ENCODE results near the gene MTUS2.

The MTUS2 gene

DNA sequence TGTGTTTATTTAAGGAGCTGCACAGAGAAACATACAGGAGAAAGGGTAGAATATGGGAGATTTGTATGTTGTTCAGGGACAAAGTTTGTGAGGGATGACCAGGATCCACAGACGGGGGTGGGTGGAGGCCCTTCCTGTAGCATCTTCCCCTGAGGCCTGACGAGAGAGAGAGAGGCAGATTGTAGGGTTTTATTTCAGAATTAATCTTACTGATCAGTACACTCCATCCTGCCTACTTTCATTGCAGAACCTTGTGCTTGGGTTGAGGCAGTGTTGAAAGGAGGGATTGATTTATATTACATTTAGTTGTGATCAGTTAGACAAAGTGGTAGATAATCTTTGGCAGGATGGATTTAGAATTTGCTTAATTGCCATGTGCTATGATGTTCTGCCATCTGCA is 39.6 kb downstream of the MTUS2 start:
- no peak for DNase-seq

DNA sequence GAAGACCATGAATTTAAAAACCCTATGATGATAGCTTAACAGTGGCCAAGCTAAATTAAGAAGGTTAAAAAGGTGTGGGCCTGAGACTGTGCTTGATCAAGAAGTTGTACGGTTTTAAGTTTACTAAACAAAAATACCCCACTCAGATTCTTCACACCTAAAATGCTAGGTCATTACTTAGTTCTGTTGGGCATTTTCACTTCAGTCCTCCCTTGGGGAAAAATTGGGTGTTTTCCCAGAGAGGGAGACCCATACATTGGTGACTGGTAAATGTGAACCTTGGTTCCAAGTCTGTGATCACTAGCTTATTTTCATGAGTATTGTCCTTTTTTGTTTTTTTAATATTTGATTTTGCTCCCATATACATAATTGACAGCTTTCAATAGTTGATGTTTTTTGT is 44.4 kb downstream of the MTUS2 start:
- DNase-seq = no peak

DNA sequence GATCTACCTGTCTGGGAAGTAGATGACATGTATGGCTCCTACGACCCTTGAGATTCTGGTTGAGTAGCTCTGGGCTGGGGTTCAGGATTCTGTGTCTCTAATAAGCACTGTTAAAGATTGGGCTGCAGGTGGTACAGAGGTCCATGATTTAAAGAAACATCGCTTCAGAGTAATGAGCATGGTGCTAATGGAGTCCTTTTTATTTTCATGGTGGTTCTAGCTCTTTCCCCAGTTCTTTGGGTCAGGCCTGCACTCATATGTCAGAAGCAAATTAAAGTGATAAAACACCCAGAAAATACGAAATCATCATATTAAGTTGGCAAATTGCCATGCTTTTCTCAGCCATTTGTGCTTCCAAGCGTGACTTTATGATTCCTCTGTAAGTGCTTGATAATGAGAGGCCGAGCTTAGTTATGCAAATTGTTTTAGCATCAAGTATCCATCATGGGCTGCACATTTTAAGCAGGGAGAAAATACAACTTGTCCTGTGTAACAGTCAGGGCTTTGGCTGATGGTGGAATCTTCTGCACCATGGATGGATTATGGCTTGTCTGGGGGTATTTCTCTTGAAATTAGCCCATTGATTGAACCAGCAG is 45.1 kb downstream of the MTUS2 start:
- DNase-seq = no peak

DNA sequence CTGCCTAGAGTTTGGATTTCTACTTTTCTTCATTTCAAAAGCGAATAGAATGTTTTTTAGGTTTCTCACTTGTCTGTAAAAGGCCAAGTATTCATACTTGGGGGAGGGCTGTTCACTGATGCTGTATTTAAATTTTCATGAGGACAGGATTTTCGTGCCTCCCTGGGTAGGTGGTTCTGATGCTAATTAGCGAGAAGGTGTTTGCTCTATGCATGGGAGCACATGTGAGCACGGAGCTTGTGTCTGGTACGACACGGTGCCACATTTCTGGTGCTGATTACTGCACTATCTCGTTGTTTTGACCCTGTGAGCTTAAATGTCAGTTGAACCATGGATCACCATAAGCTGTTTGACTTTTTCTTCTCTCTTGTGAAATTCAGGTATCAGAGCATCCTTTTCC is 45.8 kb downstream of the MTUS2 start:
- DNase-seq = no peak

DNA sequence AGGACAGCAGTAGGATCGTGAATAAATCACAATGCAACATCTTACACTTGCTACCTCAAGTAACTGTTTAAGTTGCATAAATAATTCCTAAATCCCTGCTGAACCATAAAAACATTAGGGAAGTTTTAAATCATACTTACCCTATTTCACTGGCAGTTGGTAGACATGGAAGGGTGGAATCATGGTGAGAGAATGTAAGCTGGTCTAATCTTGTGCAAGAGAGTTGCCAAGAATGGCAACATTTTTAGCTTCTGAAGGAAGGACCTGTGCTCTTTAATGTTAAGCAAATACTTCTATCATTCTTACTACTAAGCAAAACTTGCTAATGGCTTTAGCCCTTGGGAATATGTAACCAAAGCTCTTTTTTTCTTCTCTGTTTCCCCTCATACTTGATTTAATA is 46.8 kb downstream of the MTUS2 start:
- DNase-seq = no peak

DNA sequence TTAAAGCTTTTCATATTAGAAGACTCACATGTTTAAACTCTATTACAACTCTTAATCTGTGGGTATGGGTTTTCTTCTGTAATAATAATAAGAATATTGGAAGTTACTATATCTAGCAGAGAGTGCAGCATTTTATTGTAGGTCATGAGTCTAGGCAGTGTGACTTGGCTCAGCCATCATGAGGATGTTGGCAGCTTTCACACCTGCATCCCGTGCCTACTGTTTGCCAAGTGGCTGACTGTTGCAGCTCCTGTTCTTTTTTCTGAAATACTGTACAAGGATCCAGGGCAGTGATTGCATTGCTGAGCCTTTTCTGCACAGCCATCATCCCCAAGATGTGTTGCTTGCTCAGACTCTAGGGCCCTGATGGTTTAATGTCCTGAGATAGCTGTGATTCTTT is 47.4 kb downstream of the MTUS2 start:
- no peak for DNase-seq

DNA sequence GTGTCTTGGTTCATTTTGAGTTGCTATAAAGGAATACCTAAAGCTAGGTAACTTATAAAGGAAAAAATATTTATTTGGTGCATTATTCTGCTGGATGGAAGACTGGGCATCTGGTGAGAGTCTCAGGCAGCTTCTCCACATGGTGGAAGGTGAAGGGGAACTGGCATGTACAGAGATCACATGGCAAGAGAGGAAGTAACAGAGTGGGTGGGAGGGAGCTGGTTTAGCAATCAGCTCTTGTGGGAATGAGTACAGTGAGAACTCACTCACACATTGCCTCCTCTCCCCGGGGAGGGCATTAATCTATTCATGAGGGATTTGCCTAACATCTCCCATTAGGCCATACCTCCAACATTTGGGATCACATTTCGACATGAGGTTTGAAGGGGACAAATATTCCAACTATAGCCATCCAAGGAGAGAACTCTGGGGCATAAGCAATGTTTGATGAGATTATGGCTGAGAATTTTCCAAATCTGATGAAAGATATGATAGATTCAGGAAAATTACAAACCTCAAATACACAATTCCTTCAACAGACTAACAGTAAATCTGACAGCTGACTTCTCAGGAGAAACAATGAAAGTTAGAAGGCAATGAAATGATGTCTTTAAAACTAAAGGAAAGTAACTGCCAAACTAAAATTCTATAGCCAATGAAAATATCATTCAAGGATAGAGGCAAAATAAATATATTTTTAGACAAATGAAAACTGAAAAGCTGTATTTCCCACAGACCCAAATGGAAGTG is 52.5 kb downstream of the MTUS2 start:
- no peak for DNase-seq

DNA sequence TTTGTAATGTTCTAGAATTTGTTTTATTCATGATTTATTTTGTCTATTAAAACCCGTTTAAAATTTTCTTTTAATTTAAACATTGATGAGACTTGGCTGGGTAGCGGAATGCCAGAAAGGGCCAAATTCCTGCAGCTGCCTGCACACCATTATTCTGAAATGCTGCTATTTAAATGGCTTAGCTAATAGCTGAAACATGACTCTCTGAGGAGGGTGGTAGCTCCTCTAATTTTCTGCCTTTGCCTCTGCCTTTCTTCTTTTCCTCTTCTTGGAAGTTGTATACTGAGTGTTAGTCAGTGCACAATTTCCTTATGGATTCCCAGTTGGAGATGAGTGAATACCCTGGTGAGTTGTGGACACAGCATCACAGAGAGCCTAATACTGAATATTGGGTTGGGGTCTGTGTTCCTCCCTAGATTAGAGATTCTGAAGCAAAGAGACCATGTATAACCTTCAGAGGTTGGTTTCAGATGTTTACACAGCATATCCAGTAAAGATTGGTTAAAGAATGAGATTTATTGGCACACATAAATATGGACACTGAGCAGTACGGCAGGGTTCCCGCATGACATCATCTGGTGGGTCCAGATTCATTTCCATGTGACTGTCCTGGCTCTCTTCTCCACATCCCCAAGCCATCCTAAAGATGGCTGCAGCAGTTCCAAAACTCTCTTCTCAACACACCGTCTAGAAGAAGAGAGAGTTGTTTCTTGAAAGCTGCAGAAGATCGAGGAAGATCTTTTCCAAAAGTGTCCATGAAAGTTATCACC is 55.9 kb downstream of the MTUS2 start:
- DNase-seq = no peak

DNA sequence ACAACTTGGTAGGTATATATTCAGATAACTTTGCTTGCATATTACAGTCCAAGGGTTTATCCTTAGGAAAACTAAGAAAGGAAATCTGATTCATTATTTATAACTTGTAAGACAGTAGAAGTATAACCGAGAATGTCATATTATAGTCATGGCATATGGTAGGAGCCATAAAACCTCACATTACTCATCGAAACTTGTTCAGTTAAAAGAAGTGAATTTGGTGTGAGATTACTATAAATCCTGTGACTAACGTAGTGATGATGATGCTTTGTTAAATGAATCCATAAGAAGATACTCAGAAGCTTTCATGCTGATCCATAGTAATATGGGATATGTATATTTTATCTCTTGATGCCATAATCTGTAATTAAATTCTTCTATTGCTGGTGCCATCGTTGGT is 57.3 kb downstream of the MTUS2 start:
- DNase-seq = no peak

DNA sequence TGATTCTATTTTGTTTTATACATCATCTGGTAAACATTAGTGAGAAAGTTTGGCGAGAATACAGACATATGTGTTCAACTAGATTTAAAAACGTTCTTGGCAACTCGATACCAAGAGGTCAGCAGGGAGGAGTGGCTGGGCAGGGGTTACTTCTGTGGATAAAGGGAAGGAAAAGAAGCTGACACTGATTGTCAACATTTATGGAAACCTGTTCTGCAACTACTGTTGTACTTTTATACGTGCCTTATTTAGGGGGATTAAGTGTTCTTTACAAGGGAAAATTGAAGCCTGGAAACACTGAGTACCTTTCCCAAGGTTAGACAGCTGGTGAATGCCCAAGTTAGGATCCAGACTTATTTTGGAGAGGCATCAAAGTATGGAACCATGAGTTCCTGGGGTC is 65.0 kb downstream of the MTUS2 start:
- DNase-seq = no peak

DNA sequence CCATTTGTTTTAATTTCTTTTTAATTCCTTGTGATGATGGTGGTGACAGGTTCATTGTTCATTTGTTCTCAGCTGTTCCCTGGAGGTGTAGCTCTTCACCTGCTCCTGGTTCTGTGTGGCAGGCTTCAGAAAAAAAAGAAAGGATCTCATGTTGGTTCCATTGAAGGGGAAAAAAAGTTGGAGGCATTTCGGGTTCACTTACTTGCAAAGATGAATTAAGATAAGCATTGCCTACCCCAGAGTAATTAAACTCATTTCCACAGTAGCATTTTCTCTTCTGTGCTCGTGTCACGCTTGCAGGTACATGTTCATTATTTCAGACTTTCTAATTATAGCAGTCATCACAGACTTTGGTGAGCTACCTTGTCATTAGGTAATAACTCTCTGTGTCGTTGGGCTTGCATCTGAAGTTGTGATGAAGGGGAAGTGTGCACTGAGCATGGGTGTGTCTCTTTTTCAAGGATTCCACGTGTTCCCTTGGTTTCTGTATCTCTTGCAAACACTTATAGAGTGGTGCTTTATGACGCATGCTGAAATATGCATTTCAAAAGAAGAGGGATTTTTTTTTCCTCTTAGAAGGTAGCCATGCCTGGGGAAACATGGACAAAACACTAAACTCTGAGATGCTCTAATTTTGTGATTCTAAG is 69.1 kb downstream of the MTUS2 start:
- no peak for DNase-seq

DNA sequence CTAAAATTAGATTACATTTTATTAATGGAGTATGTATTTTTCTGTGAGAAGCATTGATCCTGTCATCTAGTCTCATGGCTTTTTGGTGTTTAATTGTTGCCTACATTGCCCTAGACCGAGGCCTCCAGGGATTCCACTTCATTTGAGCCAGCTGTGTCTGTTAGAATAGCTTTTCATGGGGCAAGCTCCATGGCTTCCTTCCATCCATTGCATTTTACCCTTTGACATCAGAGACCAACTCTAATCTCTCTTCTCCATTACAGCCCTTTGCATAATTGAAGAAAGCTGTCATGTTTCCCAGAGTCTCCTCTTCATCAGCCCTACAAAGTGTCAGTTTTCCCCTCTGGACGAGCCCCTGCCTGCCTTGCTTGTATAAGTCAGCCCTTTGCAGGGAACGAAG is 70.6 kb downstream of the MTUS2 start:
- no peak for DNase-seq

DNA sequence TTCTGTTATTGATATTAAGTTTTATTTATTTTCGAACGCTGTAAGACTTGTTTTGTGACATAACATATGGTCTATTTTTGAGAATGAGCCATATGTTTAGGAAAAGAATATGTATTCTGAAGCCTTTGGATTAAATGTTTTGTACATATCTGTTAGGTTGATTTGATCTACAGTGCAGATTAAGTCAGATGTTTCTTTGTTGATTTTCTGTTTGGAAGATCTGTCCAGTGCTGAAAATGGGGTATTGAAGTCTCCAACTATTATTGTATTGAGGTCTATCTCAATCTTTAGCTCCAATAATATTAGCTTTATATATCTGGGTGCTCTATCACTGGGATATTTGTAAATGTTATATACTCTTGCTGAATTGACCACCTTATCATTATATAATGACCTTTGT is 97.9 kb downstream of the MTUS2 start:
- DNase-seq = no peak

DNA sequence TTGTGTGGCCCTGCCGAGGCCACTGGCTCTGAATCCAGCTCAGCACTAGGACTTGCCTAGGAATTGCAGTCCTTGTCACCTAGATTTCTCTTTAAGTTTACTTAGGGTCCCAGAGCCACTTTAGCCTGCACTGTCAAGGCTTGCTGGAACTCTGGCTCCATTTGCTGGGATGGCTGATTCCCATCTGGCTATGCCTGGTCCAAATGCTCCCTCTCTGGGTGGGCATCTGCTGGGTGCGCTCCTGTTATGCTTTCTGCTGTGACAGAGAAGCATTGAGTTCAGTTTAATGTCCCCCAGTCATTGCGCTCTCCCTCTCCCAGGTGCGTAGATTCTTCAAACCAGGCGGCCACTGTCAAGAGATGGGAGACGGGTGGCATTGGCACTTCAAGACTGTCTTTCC is 102.2 kb downstream of the MTUS2 start:
- DNase-seq = no peak

DNA sequence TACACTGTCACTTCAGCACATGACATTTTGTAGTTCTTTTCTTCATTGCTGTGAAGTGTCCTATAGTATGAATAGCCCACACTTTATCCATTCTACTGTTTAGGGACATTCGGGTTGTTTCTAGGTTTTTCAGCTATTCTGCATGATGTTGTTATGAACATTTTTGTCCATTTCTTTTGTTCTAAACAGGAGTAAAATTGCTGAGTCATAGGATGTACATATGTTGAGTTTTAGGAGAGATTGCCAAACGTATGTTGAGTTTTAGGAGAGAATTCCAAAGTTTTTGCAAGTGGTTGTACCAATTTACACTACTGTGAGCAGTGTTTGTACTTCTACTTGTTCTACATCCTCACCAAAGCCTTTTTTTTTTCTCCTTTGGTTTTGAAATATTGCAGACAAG is 115.0 kb downstream of the MTUS2 start:
- no peak for DNase-seq

DNA sequence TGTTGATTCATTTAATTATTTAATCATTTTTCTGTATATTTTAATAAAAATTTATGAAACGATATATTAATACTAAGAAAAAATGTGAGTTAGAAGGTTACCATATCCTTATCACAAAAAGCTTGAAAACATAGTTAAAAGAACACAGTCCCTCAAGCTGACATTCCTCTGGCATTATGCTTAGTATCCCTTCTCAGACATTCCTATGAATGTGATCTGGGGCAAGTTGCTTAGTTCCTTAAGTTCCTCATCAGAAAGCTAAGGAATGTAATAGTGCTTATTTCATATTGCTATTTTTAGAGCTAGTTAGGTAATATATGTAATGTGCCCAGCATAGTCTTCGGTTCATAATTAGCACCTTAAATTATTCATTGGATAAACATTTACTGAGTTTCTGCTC is 122.8 kb downstream of the MTUS2 start:
- no peak for DNase-seq

DNA sequence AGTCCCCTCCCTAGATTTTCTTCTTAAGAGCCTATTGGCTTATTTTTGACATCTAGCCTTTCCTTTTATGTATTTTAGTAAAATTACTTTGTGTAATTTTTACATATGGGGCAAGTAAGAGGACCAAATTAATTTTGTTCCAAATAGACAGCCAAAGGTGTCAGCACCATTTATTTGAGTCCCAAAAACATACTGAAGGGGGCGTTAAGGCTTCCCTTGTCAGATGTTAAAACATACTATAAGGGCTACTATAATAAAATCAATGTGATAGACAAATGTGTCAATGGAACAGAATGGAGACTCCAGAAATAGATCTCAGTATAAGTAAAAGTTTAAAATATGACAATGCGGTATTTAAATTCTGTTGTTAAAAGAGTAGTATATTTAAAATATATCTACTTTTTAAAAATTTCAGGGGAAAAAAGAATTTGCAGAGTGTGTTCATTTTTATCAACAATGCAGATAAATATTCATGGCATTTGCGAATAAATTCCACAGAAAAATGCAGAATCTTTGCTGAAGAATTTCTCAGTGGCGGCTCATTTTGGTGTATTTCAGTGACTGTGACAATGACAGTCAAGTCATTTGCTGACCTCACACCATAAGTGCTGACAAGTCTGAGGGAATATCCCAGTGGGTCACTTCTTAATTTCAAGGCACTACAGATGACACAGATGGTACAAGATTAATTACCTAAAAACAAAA is 133.7 kb downstream of the MTUS2 start:
- DNase-seq = no peak

DNA sequence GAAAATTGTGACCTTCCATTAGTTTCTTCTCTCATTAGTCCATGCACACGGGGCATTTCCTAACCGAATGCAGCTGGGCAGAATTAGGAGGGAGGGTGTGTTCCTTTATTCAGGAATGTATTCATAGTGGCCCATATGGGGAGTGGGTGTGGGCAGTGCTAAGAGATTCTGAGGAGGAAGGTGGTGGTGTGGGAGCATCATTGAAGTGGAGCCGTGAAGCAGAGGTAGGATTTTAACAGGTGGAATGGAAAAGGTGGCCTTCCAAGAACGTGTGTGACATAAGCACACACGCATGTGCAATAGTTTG is 134.2 kb downstream of the MTUS2 start:
- no peak for DNase-seq

DNA sequence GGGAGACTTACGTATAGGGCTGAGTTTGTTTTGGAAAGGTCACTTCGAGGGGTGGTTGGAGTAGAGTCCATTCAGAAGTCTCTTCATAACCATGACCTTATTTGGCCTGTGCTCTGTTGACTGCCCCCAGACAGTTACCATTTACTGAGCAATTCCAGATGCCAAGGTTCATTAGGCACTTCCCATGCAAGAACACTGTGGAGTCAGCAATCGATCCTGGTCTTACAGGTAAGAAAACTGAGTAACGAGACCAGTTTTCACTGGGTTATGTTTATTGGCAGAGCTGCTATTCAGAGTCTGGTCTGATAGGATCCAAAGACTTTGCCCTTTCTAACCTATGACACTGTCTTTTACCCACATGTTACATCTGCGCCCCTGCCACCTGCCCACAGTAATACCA is 134.7 kb downstream of the MTUS2 start:
- DNase-seq = no peak

DNA sequence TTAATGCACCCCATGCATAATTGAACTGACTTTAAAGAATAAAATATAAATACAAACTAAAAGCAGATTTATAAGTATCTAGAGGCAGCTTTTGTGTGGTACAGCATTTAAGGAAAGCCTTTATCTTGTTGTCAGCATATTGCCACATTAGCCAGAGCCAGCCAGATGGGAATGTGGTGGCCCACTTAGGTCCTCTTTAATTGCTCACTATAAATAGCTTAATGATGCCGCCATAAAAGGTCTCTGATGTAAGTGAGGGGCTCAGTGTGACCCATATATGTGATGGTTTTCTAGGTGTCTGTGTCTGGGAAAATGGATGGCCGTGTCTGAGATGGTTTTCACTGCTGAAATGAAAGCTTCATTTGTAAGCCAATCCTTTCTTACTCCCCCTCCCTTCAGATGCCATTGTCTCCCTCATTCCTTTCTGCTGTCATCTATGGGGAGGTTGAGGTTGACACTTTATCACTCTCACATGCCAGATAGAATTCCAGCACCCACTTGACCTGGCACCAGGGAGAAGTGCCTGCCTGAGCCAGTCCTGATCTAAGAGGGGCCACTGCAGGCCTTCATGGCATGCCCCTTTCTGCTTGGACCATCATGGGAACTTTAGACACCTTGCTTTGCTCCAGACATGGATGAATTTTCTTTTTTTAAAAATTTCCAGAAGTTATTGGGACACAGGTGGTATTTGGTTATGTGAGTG is 135.3 kb downstream of the MTUS2 start:
- DNase-seq = no peak

DNA sequence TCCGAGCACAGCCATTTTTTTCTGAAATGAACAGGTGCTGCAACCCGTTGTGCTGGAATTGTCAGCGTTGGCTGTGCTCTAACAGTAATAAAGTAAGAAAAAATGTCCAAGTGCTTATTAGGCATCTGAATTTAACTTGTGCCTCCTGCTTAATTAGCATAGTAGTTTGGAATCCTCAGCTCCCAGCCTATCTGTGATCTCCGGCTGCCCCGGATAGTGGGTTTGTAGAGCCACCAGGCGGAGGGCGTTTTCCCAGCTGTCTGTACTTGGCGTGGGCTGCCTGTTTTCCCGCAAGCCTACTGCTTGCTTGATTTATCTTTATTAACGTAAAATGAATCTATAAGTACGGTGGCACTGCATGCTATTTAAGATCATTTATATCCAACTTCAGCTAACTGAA is 137.9 kb downstream of the MTUS2 start:
- DNase-seq = no peak

DNA sequence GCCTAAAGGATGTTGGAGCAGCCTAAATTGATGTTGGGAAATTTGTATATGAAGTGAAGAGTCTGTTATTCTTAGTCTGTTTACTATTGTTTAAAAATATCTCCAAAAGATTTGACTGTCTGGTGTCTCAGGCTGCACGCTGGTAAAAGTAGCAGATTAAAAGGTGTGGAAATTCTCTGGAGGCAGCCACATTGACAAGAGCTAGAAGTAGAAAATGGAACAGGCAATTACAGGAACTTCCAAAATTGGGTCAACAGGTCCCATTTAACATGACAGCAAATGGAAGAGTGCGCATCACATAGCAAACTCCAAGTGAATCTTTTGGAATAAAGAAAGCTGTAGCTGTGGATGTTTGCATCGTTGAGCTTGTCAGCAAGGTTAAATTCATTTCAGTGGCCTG is 138.3 kb downstream of the MTUS2 start:
- no peak for DNase-seq

DNA sequence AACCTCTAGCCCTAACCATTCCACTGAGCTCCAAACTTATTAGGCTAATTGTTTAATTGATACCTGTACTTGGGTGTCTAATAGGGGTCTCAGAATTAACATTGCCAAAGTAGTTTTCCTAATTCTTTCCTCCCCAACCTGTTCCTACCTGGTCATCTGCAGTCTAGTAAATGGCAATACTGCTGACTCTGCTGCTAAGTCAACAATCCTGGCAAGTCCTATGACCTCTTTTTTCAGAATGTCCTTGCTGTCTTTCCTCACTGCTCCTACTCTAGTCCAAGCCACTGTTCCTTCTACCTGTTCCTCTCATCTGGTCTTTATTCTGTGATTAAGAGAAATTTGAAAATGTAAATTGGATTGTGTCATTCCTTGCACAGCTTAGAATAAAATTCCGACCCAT is 143.9 kb downstream of the MTUS2 start:
- DNase-seq = no peak

All from central memory CD4-positive, alpha-beta T cell (primary cell).